SJCRH30 (cell line): ENCODE measurements around the gene CARF. TPM values are rescaled to one million over a fixed set of nuclear protein-coding genes. Genes with fewer than 3 reads are reported as not detected.
A peak's percentile ranks its signal among the peaks of the same experiment; 100 is the strongest.
"Not testable (repeated sequence)": the region's sequence is repeated elsewhere in the genome, so short reads cannot be mapped to it uniquely, and the experiment has no call there.

Experiments used
- DNase-seq, 2 experiments: peaks; one replicate each; pipeline ENCODE4 v3.0.0-alpha.2; 2015 to 2020
- H3K27ac ChIP-seq: fragments of 250-450 bp; sonication (Bioruptor Pico); 2 replicates; pipeline ENCODE4 v1.5.1; 2020; ENCODE audit warnings: mild to moderate bottlenecking, moderate library complexity
- H3K27me3 ChIP-seq: fragments of 250-450 bp; sonication (Bioruptor Pico); 2 replicates; pipeline ENCODE4 v1.5.1; 2020; ENCODE audit warnings: mild to moderate bottlenecking, moderate library complexity
- H3K36me3 ChIP-seq: fragments of 250-450 bp; sonication (Bioruptor Pico); 2 replicates; pipeline ENCODE4 v1.5.1; 2020; ENCODE audit warnings: mild to moderate bottlenecking, moderate library complexity
- H3K4me1 ChIP-seq: fragments of 250-450 bp; sonication (Bioruptor Pico); 2 replicates; pipeline ENCODE4 v1.5.1; 2020; ENCODE audit warnings: mild to moderate bottlenecking, moderate library complexity
- H3K4me3 ChIP-seq: fragments of 250-450 bp; sonication (Bioruptor Pico); 2 replicates; pipeline ENCODE4 v1.5.1; 2020; ENCODE audit warnings: mild to moderate bottlenecking, moderate library complexity
- H3K9me3 ChIP-seq: fragments of 250-450 bp; sonication (Bioruptor Pico); replicated peaks from 2 replicates; pipeline ENCODE4 v1.5.1; 2020; ENCODE audit warnings: mild to moderate bottlenecking, moderate library complexity
- total RNA-seq: library from RNA; depleted of rRNA; stranded (reverse); fragments of >200 nt; shearing (Covaris generic); gene quantifications from 2 replicates; pipeline ENCODE4 v1.2.3, GENCODE V29; 2014

The CARF gene
- total RNA-seq, 1 experiment from 2014 or later: 5.8 TPM

DNA sequence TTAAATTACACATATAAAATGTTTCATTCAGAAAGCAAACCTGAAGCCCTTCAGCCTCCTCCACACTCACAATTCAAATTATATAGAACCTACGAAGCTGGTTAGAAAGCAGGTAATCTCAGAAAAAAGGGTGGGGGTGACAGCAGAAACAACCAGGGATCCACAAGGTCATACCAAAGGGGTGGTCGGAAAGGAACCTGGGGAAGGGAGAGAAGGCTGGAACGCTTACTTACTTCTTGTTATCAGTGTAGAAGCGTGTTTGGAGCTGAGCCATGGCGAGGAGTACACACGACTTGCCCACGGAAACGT lies 918 bp upstream of the CARF start:
- peak overlapping the region; percentile 76 for H3K4me3 ChIP-seq
- no peaks in the 10 kb centered on the region for H3K4me1 ChIP-seq
- no peaks in the 10 kb centered on the region for H3K27me3 ChIP-seq
- no peak for DNase-seq
- H3K27ac ChIP-seq: peak overlapping the region; percentile 82
- H3K36me3 ChIP-seq: peaks cover 11% of the 10 kb centered on the region
- H3K9me3 ChIP-seq: no peaks in the 10 kb centered on the region

DNA sequence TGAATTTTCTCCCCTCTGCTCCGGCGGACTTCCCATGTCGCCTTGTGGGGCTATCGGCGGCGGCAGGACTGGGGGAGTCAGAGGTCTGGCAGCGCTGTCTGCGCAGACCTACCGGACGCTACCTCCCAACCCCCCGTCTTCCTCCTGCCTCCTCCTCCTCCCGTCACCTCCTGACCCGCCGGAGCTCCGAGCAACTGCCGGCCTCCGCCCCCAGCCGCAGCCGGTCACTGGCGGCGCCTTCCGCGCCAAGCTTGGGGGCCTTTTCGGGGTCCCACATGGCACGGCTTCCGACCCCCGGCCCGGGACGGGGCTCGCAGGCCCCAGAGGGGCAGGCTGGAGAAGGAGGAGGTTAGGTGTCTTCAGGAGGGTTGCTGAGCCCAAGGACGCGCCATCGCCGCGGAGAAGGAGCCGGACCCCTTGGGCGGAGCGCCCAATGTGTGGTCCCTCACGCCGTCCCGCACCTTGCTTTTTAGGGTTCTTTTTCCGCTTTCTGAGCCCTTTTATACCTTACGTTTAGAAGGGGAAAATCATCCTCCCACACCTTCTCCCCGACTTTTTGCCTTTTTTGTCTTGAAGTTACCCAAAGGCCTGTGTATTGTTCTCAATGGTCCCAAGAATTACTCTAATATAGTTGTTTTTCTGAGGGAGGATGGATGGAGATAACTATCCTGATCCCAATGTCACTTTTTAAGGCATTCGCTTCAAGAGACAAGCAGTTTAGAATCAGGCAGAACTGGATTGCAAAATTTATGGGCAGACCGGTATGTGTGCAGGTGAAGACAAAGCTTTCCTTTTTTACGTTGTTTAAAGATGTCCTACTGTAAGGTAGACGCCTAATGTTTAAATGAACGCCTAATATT lies 497 bp downstream of the CARF start:
- H3K4me1 ChIP-seq, H3K27me3 ChIP-seq, H3K9me3 ChIP-seq, H3K36me3 ChIP-seq: not testable (repeated sequence)
- Histone ChIP-seq H3K27ac (peak overlapping the region; percentile 82), H3K4me3 (peak overlapping the region; percentile 76)
- peak in 1 of 2 experiments; percentile 18 for DNase-seq

DNA sequence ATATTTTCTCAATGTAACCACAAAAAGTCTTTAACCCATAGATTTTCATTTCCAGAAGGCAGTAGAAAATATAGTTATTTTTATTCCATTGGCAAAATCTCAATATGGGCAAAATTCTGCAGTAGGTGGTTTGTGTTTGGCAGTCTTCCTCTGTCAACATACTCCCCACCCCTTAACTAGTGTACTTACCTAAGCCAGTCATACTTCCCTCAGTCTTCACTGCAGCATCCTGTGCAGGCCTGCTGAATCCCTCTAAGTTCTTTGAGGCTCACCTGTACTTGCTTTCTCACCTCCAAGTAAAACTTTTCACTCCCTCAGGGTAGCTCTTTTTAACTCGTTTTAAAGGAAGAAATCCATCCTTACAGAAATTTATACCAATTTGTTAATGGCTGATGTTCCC lies 6.8 kb downstream of the CARF start:
- H3K36me3 ChIP-seq: no peaks in the 10 kb centered on the region
- H3K27me3 ChIP-seq: no peaks in the 10 kb centered on the region
- H3K4me3 ChIP-seq: no peak overlapping the region
- no peaks in the 10 kb centered on the region for H3K4me1 ChIP-seq
- no peaks in the 10 kb centered on the region for H3K9me3 ChIP-seq
- DNase-seq: no peak
- no peak overlapping the region for H3K27ac ChIP-seq

DNA sequence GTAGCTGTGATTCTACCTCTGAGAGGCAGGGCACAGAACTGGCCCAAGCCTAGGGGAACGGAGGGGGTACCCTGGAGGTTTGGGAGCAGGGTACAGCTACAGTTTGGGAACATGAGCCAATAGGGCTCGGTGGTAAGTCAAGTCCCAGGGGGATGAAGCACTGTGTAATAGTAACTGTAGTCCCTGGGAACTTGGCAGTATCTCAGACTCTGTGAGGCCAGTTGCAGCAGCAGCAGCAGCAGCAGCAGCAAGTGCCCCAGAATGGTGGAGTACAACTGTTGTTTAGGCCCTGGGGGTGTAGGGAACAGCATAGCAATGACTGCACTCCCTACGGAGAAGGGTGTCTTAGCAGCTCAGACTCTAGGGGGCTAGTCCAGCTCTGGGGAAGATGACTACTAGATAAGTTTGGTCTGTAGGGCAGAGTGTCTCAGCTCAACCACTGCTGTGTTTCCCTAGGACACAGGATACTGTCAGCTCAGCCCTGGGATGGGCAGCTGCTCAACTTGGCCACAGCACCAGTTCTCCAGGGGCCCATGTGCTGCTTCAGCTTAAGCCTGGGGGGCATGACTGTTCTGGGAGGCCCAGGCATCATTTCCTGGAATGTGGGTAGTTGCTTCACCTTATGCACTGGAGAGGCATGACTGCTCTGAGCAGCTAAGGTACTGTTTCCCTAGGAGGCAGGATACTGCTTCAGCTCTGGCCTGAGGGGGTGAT lies 20.5 kb downstream of the CARF start:
- peak; percentile 70 to 72 for DNase-seq
- Histone ChIP-seq H3K27ac (peak overlapping the region; percentile 18; the same call in 1 of the 2 replicates), H3K9me3 (no peaks in the 10 kb centered on the region), H3K27me3 (no peaks in the 10 kb centered on the region), H3K4me1 (no peaks in the 10 kb centered on the region), H3K4me3 (no peak overlapping the region), H3K36me3 (0 out of 2 replicates have a peak, but pooled peaks cover 2% of the 10 kb centered on the region)

DNA sequence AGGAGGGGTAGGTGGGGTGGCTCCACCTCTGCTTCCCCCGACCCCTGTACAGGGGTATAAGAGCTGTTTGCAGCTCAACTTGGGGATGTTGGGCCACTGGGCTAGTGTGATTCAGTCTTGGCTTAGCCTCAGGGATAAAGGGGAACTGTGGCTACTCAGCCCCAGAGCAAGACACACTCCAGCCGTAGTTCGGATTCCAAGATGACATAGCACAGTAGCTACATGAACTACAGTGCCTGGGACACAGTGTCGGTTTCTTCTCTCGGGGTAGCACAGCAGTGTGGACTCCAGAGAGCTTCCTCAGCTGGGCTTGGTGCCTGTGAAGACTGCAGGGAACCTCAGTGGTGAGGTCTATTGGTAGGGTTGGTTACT lies 21.1 kb downstream of the CARF start:
- 0 out of 2 replicates have a peak, but pooled peaks cover 2% of the 10 kb centered on the region for H3K36me3 ChIP-seq
- H3K27me3 ChIP-seq: no peaks in the 10 kb centered on the region
- no peak overlapping the region for H3K4me3 ChIP-seq
- H3K27ac ChIP-seq: peak overlapping the region; percentile 16; the same call in 1 of the 2 replicates
- no peaks in the 10 kb centered on the region for H3K9me3 ChIP-seq
- no peaks in the 10 kb centered on the region for H3K4me1 ChIP-seq
- DNase-seq: no peak

DNA sequence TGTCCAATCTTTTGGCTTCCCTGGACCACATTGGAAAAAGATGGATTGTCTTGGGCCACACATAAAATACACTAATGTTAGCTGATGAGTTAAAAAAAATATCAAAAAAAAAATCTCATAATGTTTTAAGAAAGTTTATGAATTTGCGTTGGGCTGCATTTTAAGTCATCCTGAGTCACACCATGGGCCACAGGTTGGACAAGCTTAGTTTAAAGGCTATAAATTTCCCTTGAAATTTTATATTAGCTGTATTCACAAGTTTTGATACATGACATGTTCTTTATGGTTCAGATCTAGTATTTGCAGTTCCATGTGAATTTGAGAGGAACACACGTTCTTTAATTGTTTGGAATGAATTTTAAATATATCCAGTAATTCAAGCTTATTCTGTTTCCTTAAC lies 21.9 kb downstream of the CARF start:
- Histone ChIP-seq H3K4me3 (no peak overlapping the region), H3K27ac (no peak overlapping the region), H3K4me1 (no peaks in the 10 kb centered on the region), H3K36me3 (0 out of 2 replicates have a peak, but pooled peaks cover 1% of the 10 kb centered on the region), H3K9me3 (no peaks in the 10 kb centered on the region), H3K27me3 (no peaks in the 10 kb centered on the region)
- no peak for DNase-seq

DNA sequence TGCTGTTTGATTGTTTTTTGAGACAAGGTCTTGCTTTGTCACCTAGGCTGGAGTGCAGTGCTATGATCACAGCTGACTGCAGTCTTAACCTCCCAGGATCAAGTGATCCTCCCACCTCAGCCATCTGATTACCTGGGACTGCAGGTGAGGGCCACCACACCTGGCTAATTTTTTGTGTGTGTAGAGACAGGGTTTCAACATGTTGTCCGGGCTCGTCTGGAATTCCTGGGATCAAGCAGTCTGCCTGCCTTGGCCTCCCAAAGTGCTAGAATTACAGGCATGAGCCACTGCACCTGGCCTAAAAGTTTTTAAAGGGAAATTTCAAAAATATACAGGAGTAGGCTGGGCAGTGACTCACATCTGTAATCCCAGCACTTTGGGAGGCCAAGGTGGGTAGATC lies 22.4 kb downstream of the CARF start:
- H3K4me3 ChIP-seq: no peak overlapping the region
- no peaks in the 10 kb centered on the region for H3K36me3 ChIP-seq
- no peak for DNase-seq
- no peak overlapping the region for H3K27ac ChIP-seq
- H3K9me3 ChIP-seq: no peaks in the 10 kb centered on the region
- H3K27me3 ChIP-seq: no peaks in the 10 kb centered on the region
- H3K4me1 ChIP-seq: no peaks in the 10 kb centered on the region

DNA sequence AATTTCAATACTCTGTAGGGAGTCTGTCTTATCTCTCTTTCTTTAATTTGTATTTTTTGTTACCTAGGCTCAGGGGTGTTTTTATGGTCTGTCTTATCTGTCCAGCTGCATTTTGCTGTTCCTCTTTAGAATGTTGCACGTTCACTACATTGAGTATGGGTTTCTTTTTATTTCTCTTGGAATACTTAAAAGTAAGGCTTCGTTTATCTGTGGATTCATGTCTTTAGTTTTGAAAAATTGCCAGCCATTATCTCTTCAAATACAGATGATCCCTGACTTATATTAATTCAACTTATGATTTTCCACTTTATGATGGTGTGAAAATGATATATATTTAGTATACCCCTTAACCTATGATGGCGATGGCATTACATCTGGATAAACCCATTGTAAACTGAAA lies 26.9 kb downstream of the CARF start:
- H3K27me3 ChIP-seq: no peaks in the 10 kb centered on the region
- DNase-seq: no peak

DNA sequence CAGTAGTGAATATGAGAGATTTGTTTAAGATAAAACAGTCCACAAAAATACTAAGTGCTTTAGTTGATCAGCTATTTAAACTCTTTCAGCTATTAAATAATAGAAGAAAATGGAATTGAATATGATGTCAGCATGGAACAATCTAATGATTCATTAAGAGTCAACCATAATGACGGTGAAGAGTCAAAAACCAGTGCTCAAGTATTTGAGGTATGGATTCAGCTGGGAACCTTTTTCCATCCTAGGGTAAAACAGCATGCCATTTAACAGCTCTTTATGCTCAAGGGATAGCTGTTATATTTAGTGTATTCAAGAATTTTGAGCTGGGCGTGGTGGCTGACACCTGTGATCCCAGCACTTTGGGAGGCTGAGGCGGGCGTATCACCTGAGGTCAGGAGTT lies 29.7 kb downstream of the CARF start:
- H3K36me3 ChIP-seq: 0 out of 2 replicates have a peak, but pooled peaks cover 2% of the 10 kb centered on the region
- no peaks in the 10 kb centered on the region for H3K4me1 ChIP-seq
- DNase-seq: no peak
- no peaks in the 10 kb centered on the region for H3K9me3 ChIP-seq
- no peak overlapping the region for H3K4me3 ChIP-seq
- H3K27ac ChIP-seq: no peak overlapping the region
- no peaks in the 10 kb centered on the region for H3K27me3 ChIP-seq

More for the DNA sequence above, 26.9 kb downstream of the CARF start:
- Histone ChIP-seq H3K4me1 (no peaks in the 10 kb centered on the region), H3K36me3 (0 out of 2 replicates have a peak, but pooled peaks cover 2% of the 10 kb centered on the region), H3K9me3 (no peaks in the 10 kb centered on the region), H3K27ac (no peak overlapping the region), H3K4me3 (no peak overlapping the region)

DNA sequence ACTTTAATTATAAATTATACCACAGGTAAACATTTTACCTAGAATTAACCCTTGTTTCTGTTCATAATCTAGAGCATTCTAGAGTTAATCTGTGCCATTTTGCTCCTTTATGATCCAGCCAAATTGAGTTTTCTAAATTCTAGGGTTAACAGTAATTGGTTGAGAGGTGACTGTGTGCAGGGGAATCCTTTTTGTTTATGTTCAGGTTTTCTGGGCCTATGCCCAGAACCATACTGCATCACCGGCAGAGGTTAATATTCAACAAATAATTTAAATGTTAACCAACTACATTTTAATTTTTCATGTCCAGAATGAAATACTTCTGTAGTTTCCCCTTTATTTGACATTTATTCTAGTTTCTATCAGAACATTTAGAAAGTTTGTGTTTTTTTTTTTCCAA lies 32.3 kb downstream of the CARF start:
- DNase-seq: no peak
- Histone ChIP-seq H3K9me3 (peaks cover 7% of the 10 kb centered on the region), H3K4me3 (no peak overlapping the region), H3K27ac (no peak overlapping the region), H3K27me3 (no peaks in the 10 kb centered on the region), H3K4me1 (no peaks in the 10 kb centered on the region), H3K36me3 (peaks cover 2% of the 10 kb centered on the region; the same call in 1 of the 2 replicates)

DNA sequence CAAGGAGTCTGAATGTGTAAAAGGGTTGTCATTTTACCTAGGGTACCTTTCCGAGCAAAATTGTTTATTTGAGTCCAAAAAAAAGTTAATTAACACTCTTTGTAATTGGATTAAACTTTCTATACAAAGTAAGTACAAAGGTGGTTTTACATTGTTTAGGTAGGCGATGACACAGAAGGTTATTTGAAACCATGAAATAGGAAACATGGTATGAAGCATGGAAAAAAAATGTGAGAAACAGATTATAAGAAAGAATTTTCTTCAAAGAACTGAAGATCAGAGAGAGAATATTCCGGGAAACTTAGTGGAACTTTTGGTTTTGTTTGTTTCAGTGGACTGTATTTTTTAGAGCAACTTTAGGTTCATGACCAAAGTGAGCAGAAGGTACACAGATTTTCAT lies 32.7 kb downstream of the CARF start:
- Histone ChIP-seq H3K9me3 (peaks cover 7% of the 10 kb centered on the region), H3K36me3 (peaks cover 2% of the 10 kb centered on the region; the same call in 1 of the 2 replicates), H3K4me1 (no peaks in the 10 kb centered on the region), H3K27me3 (no peaks in the 10 kb centered on the region), H3K4me3 (no peak overlapping the region), H3K27ac (no peak overlapping the region)
- DNase-seq: no peak

DNA sequence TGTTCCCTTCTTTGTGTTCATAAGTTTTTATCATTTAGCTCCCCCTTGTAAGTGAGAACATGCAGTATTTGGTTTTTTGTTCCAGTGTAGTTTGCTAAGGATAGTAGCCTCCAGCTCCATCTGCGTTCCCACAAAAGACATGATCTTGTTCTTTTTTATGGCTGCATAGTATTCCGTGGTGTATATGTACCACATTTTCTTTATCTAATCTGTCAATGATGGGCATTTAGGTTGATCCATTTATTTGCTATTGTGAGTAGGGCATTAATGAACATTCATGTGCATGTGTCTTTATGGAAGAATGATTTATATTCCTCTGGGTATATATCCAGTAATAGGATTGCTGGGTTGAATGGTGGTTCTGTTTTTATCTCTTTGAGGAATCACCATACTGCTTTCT lies 33.4 kb downstream of the CARF start:
- Histone ChIP-seq H3K36me3 (peaks cover 2% of the 10 kb centered on the region; the same call in 1 of the 2 replicates), H3K4me3 (no peak overlapping the region), H3K4me1 (no peaks in the 10 kb centered on the region), H3K27me3 (no peaks in the 10 kb centered on the region), H3K9me3 (peaks cover 7% of the 10 kb centered on the region), H3K27ac (no peak overlapping the region)
- DNase-seq: no peak

DNA sequence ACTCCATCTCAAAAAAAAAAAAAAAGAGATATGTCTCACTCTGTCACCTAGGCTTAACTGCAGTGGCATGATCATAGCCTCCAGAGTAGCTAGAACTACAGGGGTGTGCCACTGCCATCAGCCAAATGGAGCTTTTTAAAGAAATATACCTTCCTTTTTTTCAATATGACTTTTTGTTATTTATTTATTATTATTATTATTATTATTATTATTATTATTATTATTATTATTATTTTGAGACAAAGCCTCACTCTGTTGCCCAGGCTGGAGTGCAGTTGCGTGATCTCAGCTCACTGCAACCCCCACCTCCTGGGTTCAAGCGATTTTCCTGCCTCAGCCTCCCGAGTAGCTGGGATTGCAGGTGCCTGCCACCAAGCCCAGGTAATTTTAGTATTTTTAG lies 37.3 kb downstream of the CARF start:
- not testable (repeated sequence) for H3K4me1 ChIP-seq, H3K27ac ChIP-seq, H3K36me3 ChIP-seq, H3K27me3 ChIP-seq, DNase-seq, H3K9me3 ChIP-seq, H3K4me3 ChIP-seq

DNA sequence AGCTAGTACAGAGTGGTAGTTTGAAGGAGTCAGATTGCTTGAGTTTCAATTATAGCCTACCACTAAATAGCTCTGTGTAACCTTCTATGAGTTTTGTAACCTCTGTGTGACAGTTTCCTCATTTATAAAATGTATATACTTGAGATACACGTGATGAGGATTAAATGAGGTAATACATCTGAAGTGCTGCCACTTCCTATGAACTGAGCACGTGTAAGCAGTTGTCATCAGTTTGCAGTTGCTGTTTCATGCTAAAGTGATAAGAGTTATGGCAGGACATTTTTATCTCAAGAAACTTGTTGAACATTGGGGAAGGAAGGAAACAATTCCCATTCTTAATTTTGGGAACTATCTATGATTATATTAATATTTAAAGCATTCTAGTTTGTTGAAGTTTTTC lies 38.5 kb downstream of the CARF start:
- H3K36me3 ChIP-seq: no peaks in the 10 kb centered on the region; the same call in 1 of the 2 replicates
- H3K27me3 ChIP-seq: no peaks in the 10 kb centered on the region
- no peak overlapping the region for H3K27ac ChIP-seq
- no peak for DNase-seq
- H3K9me3 ChIP-seq: peaks cover 7% of the 10 kb centered on the region
- no peak overlapping the region for H3K4me3 ChIP-seq
- H3K4me1 ChIP-seq: no peaks in the 10 kb centered on the region

DNA sequence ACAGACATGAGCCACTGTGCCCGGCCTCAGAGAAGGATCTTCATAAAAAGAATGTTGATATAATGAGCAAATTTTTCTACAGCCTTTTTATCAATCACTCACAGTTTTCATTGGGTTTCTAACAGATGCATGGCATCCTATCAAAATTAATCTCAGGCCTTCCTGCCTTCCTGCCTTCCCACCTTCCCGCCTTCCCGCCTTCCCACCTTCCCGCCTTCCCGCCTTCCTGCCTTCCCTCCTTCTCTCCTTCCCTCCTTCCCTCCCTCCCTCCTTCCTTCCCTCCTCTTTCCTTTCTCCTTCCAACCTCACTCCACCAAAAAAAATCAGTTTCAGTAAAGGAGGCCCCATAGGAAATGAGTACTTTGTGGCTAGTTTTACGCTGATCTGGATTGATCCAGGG lies 48.4 kb downstream of the CARF start:
- Histone ChIP-seq H3K4me3 (no peak overlapping the region), H3K27me3 (no peaks in the 10 kb centered on the region), H3K27ac (no peak overlapping the region), H3K4me1 (no peaks in the 10 kb centered on the region), H3K9me3 (no peaks in the 10 kb centered on the region), H3K36me3 (no peaks in the 10 kb centered on the region)
- no peak for DNase-seq
